Caco-2 (cell line): ENCODE results near the gene GLRA2. TPM values are rescaled to one million over a fixed set of nuclear protein-coding genes. Genes with fewer than 3 reads are reported as not detected.

Experiments used
- BruUV-seq: library from RNA; stranded (reverse); fragments of 400-500 nt; replicated peaks from 2 replicates; lab custom pipeline; 2021; lab: Mats Ljungman, UMichigan
- CTCF ChIA-PET: fragments of 300-600 bp; sonication (Branson Sonifier 250); formaldehyde crosslinking; loops from one replicate; lab custom pipeline; 2022; ENCODE audit warnings: antibody characterized with exemption; lab: Charles Lee
- POLR2A ChIA-PET: fragments of 300-600 bp; sonication (Branson Sonifier 250); formaldehyde crosslinking; loops from one replicate; lab custom pipeline; 2022; ENCODE audit warnings: antibody characterized with exemption; lab: Charles Lee
- DNase-seq, 2 experiments: peaks; one replicate each; pipeline versions ENCODE4 v3.0.0 to v3.0.0-alpha.2; 2020 to 2022
- H3K27me3 ChIP-seq: replicated peaks from 2 replicates; pipeline ENCODE4 v1.6.0; 2011; ENCODE audit warnings: low read length; ENCODE audit not compliant: control insufficient read depth, insufficient read depth
- H3K36me3 ChIP-seq: 2 replicates; pipeline ENCODE4 v1.5.1; 2011; ENCODE audit warnings: low read length; ENCODE audit not compliant: control insufficient read depth, insufficient read depth
- H3K4me1 ChIP-seq: fragments of 250-450 bp; sonication (Bioruptor Pico); 2 replicates; pipeline ENCODE4 v1.5.1; 2020; ENCODE audit warnings: mild to moderate bottlenecking
- H3K4me3 ChIP-seq: 2 replicates; pipeline ENCODE4 v1.5.1; 2011; ENCODE audit warnings: low read depth, mild to moderate bottlenecking, control low read depth, low read length
- H3K9me3 ChIP-seq: fragments of 250-450 bp; sonication (Bioruptor Pico); 2 replicates; pipeline ENCODE4 v1.5.1; 2020; ENCODE audit warnings: mild to moderate bottlenecking, moderate library complexity
- H3K27ac Mint-ChIP-seq: one replicate; pipeline ENCODE4 v1.8.0; 2022; ENCODE audit warnings: mixed read lengths; ENCODE audit not compliant: unreplicated experiment
- H3K27me3 Mint-ChIP-seq: one replicate; pipeline ENCODE4 v1.8.0; 2022; ENCODE audit warnings: mixed read lengths; ENCODE audit not compliant: insufficient read depth, unreplicated experiment
- H3K36me3 Mint-ChIP-seq: one replicate; pipeline ENCODE4 v1.8.0; 2022; ENCODE audit warnings: mild to moderate bottlenecking, mixed read lengths; ENCODE audit not compliant: insufficient read depth, unreplicated experiment
- H3K4me1 Mint-ChIP-seq: one replicate; pipeline ENCODE4 v1.8.0; 2022; ENCODE audit warnings: low read depth, mixed read lengths; ENCODE audit not compliant: unreplicated experiment
- H3K4me3 Mint-ChIP-seq: one replicate; pipeline ENCODE4 v1.8.0; 2022; ENCODE audit warnings: mild to moderate bottlenecking, moderate library complexity, mixed read lengths; ENCODE audit not compliant: unreplicated experiment
- H3K9me3 Mint-ChIP-seq: one replicate; pipeline ENCODE4 v1.8.0; 2022; ENCODE audit warnings: mixed read lengths; ENCODE audit not compliant: unreplicated experiment
- CTCF ChIP-seq, 2 experiments: fragments of 200-600 bp in 1 of 2; IDR thresholded peaks; 1 replicate in 1 of 2; 2 replicates in 1 of 2; pipeline versions ENCODE4 v1.5.1 to v1.8.0; 2011 to 2022; ENCODE audit warnings: antibody characterized with exemption in 1 of 2, control low read depth in 1 of 2, inconsistent platforms in 1 of 2, low read depth in 1 of 2, low read length in 1 of 2, mild to moderate bottlenecking in 1 of 2, moderate library complexity in 1 of 2; ENCODE audit not compliant: insufficient read depth in 1 of 2, severe bottlenecking in 1 of 2, unreplicated experiment in 1 of 2
- intact Hi-C: fragments of 100-400 bp; cut with micrococcal nuclease; formaldehyde crosslinking; loops from one replicate; pipeline ENCODE4 v1.10.0; 2022; ENCODE audit not compliant: unreplicated experiment
- total RNA-seq: library from RNA; stranded (reverse); gene quantifications from 2 replicates; pipeline ENCODE4 v1.2.3, GENCODE V29; 2022

Gene GLRA2
- total RNA-seq, 1 experiment from 2014 or later = not detected

GRCh38 chrX:14504960-14505538 lies 24.3 kb upstream of the GLRA2 start:
- Histone ChIP-seq H3K4me3 (no peak overlapping the region), H3K36me3 (no peaks in the 10 kb centered on the region), H3K4me1 (no peaks in the 10 kb centered on the region), H3K27me3 (no peaks in the 10 kb centered on the region), H3K9me3 (no peaks in the 10 kb centered on the region)
- DNase-seq = no peak
- ChIA-PET POLR2A (no interaction called here), CTCF (no interaction called here)
- no peak for TF ChIP-seq CTCF (IDR thresholded peaks at IDR 0.05; ENCODE audit: insufficient read depth in 1 of 2, low read depth in 1 of 2, low read length in 1 of 2, severe bottlenecking in 1 of 2, unreplicated experiment in 1 of 2)
- intact Hi-C loops = no loop called here
- Mint-ChIP-seq H3K36me3 (no peaks in the 10 kb centered on the region), H3K4me1 (no peaks in the 10 kb centered on the region), H3K9me3 (no peaks in the 10 kb centered on the region), H3K4me3 (no peak overlapping the region), H3K27me3 (no peaks in the 10 kb centered on the region), H3K27ac (no peak overlapping the region)
- no TSS peak for BruUV-seq

GRCh38 chrX:14505648-14506047 lies 23.7 kb upstream of the GLRA2 start:
- ChIA-PET POLR2A (no interaction called here), CTCF (no interaction called here)
- no peak for DNase-seq
- BruUV-seq = no TSS peak
- intact Hi-C loops = no loop called here
- no peaks in the 10 kb centered on the region for H3K4me1 ChIP-seq
- Mint-ChIP-seq H3K4me1 (no peaks in the 10 kb centered on the region), H3K9me3 (no peaks in the 10 kb centered on the region), H3K4me3 (no peak overlapping the region), H3K27me3 (no peaks in the 10 kb centered on the region), H3K27ac (no peak overlapping the region), H3K36me3 (no peaks in the 10 kb centered on the region)
- H3K4me3 ChIP-seq = no peak overlapping the region
- no peaks in the 10 kb centered on the region for H3K9me3 ChIP-seq
- no peaks in the 10 kb centered on the region for H3K36me3 ChIP-seq
- TF ChIP-seq CTCF (IDR thresholded peaks at IDR 0.05; ENCODE audit: insufficient read depth in 1 of 2, low read depth in 1 of 2, low read length in 1 of 2, severe bottlenecking in 1 of 2, unreplicated experiment in 1 of 2) = no peak
- H3K27me3 ChIP-seq = no peaks in the 10 kb centered on the region

- CTCF ChIA-PET = no interaction called here
- no peaks in the 10 kb centered on the region for H3K4me1 Mint-ChIP-seq
- Histone ChIP-seq H3K36me3 (no peaks in the 10 kb centered on the region), H3K4me1 (no peaks in the 10 kb centered on the region), H3K27me3 (no peaks in the 10 kb centered on the region), H3K9me3 (no peaks in the 10 kb centered on the region), H3K4me3 (no peak overlapping the region)
- BruUV-seq = no TSS peak
- no peak for TF ChIP-seq CTCF (IDR thresholded peaks at IDR 0.05; ENCODE audit: insufficient read depth in 1 of 2, low read depth in 1 of 2, low read length in 1 of 2, severe bottlenecking in 1 of 2, unreplicated experiment in 1 of 2)
- intact Hi-C loops = no loop called here
- H3K9me3 Mint-ChIP-seq = no peaks in the 10 kb centered on the region
- no peaks in the 10 kb centered on the region for H3K36me3 Mint-ChIP-seq
- no peak overlapping the region for H3K27ac Mint-ChIP-seq
- H3K4me3 Mint-ChIP-seq = no peak overlapping the region
- POLR2A ChIA-PET = no interaction called here
- DNase-seq = no peak
- no peaks in the 10 kb centered on the region for H3K27me3 Mint-ChIP-seq
Measured at GRCh38 chrX:14506866-14507265, 22.5 kb upstream of the GLRA2 start.
